ENCODE results near the gene DCHS2.

The DCHS2 gene

GRCh38 chr4:154444958-154445357, 46.6 kb downstream of the DCHS2 start:
- no peak overlapping the region for H3K4me3 ChIP-seq (ENCODE audit: low read depth, low read length)
- DNase-seq (ENCODE audit: low read depth): no peak
- no peak for TF ChIP-seq CTCF (IDR thresholded peaks at IDR 0.05; ENCODE audit: low read depth, low read length, missing control alignments)
- in situ Hi-C loops (cut with HindIII; ENCODE audit: low sequenced_read_pairs): no loop called here

DNA sequence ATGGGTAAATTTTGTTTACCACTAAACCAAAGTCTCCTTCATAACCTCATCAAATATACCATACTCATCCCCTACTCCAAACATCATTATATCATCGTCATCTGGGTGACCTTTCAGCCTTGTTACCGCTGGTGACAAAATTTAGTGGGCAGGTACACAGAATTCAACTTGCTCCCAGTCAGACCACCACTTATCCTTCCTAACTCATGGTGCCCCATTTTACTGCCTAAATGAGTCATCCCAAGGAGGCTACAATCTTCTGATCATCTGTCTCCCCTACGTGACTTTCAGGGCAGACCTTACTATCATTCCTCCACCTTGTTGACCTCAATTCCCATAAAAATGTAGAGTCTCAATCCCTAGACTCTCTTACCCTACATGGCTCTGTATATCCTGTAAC, 49.6 kb downstream of the DCHS2 start:
- TF ChIP-seq CTCF (IDR thresholded peaks at IDR 0.05; ENCODE audit: low read depth, low read length, missing control alignments): no peak
- in situ Hi-C loops (cut with HindIII; ENCODE audit: low sequenced_read_pairs): no loop called here
- no peak overlapping the region for H3K4me3 ChIP-seq (ENCODE audit: low read depth, low read length)
- DNase-seq (ENCODE audit: low read depth): no peak

DNA sequence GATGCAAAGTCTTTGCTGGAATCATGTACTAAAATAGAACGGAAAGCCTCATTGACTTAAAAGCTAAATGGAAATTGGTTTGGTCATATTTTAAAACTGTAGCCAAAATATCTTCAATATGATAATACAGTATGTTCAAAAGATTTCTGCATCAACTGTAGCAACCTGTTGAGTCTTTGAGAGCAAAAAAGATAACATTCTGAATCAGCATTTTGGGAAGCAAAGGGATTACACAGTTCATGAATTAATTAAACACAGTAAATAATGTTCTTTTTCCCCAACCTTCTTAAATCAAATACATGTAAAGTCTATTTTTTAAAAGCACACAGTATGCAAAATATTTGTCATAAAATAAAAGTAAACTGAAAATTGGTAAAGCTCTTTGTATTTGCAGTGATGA, 50.5 kb downstream of the DCHS2 start:
- no peak for DNase-seq (ENCODE audit: low read depth)
- no peak overlapping the region for H3K4me3 ChIP-seq (ENCODE audit: low read depth, low read length)
- in situ Hi-C loops (cut with HindIII; ENCODE audit: low sequenced_read_pairs): no loop called here
- TF ChIP-seq CTCF (IDR thresholded peaks at IDR 0.05; ENCODE audit: low read depth, low read length, missing control alignments): no peak

GRCh38 chr4:154439224-154439623, 52.4 kb downstream of the DCHS2 start:
- no peak for DNase-seq (ENCODE audit: low read depth)
- in situ Hi-C loops (cut with HindIII; ENCODE audit: low sequenced_read_pairs): no loop called here
- no peak overlapping the region for H3K4me3 ChIP-seq (ENCODE audit: low read depth, low read length)
- no peak for TF ChIP-seq CTCF (IDR thresholded peaks at IDR 0.05; ENCODE audit: low read depth, low read length, missing control alignments)

DNA sequence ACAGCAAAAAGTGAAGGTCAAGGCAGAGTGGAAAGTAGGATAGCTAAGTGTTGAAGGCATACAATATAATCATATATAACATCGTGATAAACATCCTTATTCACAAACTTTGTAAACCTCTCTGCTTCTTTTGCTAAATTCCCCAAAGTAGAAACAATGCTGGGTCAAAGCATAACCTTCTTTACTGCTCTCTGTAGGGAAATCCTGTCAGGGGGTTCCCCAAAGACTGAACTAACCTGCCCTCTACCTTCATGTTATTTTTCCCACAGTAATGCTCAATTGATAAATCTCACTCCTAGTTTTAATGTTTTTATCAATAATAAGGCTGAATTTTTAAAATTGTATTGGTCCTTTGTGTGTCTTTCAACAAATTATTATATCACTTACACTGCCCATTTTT, 55.7 kb downstream of the DCHS2 start:
- DNase-seq (ENCODE audit: low read depth): no peak
- H3K4me3 ChIP-seq (ENCODE audit: low read depth, low read length): no peak overlapping the region
- no peak for TF ChIP-seq CTCF (IDR thresholded peaks at IDR 0.05; ENCODE audit: low read depth, low read length, missing control alignments)
- in situ Hi-C loops (cut with HindIII; ENCODE audit: low sequenced_read_pairs): no loop called here

- in situ Hi-C loops (cut with HindIII; ENCODE audit: low sequenced_read_pairs): no loop called here
- DNase-seq (ENCODE audit: low read depth): no peak
- no peak overlapping the region for H3K4me3 ChIP-seq (ENCODE audit: low read depth, low read length)
- TF ChIP-seq CTCF (IDR thresholded peaks at IDR 0.05; ENCODE audit: low read depth, low read length, missing control alignments): no peak
These were observed 58.1 kb downstream of the DCHS2 start for GRCh38 chr4:154433543-154433942.

DNA sequence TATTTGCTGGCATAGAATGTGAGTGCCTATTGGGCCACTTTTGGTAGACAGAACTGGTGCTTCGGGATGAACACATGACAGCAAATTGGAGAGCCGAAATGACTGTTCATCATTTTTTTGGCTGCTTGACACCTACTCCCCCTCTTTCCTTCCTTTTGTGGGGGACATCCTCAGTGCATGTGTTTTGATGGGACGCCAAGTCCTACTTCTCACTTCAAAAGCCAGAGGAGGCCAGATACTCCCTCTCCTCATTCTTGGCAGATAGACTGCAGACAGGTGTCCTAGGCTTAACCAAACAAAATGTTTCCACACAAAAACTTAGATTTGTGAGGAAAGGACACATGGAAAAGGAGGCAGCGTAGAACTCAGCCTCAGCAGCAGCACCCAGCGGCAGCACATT, 62.4 kb downstream of the DCHS2 start:
- no peak for TF ChIP-seq CTCF (IDR thresholded peaks at IDR 0.05; ENCODE audit: low read depth, low read length, missing control alignments)

More for the DNA sequence above, 62.4 kb downstream of the DCHS2 start:
- no peak for DNase-seq (ENCODE audit: low read depth)
- H3K4me3 ChIP-seq (ENCODE audit: low read depth, low read length): no peak overlapping the region
- in situ Hi-C loops (cut with HindIII; ENCODE audit: low sequenced_read_pairs): no loop called here

Measured in astrocyte of the cerebellum (primary cell).